ENCODE measurements around the gene CDK4.
"Not testable (repeated sequence)": the region's sequence is repeated elsewhere in the genome, so short reads cannot be mapped to it uniquely, and the experiment has no call there.

The CDK4 gene

GRCh38 chr12:57777911-57778310 lies 25.8 kb upstream of the CDK4 start:
- Mint-ChIP-seq H3K27me3 (ENCODE audit: low read depth) (no peaks in the 10 kb centered on the region), H3K36me3 (ENCODE audit: low read depth) (peaks cover 8% of the 10 kb centered on the region), H3K4me1 (ENCODE audit: low read depth) (peaks cover 35% of the 10 kb centered on the region), H3K4me3 (no peak overlapping the region), H3K27ac (no peak overlapping the region), H3K9me3 (no peaks in the 10 kb centered on the region)

- Mint-ChIP-seq H3K4me1 (ENCODE audit: low read depth) (peaks cover 32% of the 10 kb centered on the region), H3K4me3 (no peak overlapping the region), H3K27ac (no peak overlapping the region), H3K9me3 (no peaks in the 10 kb centered on the region), H3K27me3 (ENCODE audit: low read depth) (no peaks in the 10 kb centered on the region), H3K36me3 (ENCODE audit: low read depth) (peaks cover 5% of the 10 kb centered on the region)
Observed at GRCh38 chr12:57777367-57777766, 25.3 kb upstream of the CDK4 start.

- Mint-ChIP-seq H3K4me1 (ENCODE audit: low read depth) (peaks cover 28% of the 10 kb centered on the region), H3K27me3 (ENCODE audit: low read depth) (no peaks in the 10 kb centered on the region), H3K27ac (no peak overlapping the region), H3K9me3 (no peaks in the 10 kb centered on the region), H3K4me3 (no peak overlapping the region), H3K36me3 (ENCODE audit: low read depth) (peaks cover 5% of the 10 kb centered on the region)
Observed at GRCh38 chr12:57776247-57776587, 24.1 kb upstream of the CDK4 start.

- Mint-ChIP-seq H3K9me3 (no peaks in the 10 kb centered on the region), H3K36me3 (ENCODE audit: low read depth) (peaks cover 5% of the 10 kb centered on the region), H3K4me1 (ENCODE audit: low read depth) (peaks cover 30% of the 10 kb centered on the region), H3K27ac (no peak overlapping the region), H3K27me3 (ENCODE audit: low read depth) (no peaks in the 10 kb centered on the region), H3K4me3 (no peak overlapping the region)
Observed at GRCh38 chr12:57775563-57776246, 23.6 kb upstream of the CDK4 start.

GRCh38 chr12:57775044-57775443 lies 22.9 kb upstream of the CDK4 start:
- Mint-ChIP-seq H3K27me3 (ENCODE audit: low read depth) (no peaks in the 10 kb centered on the region), H3K4me1 (ENCODE audit: low read depth) (peaks cover 26% of the 10 kb centered on the region), H3K4me3 (no peak overlapping the region), H3K27ac (no peak overlapping the region), H3K36me3 (ENCODE audit: low read depth) (peaks cover 5% of the 10 kb centered on the region), H3K9me3 (no peaks in the 10 kb centered on the region)

GRCh38 chr12:57774634-57775033 lies 22.5 kb upstream of the CDK4 start:
- H3K4me3 Mint-ChIP-seq; H3K27ac Mint-ChIP-seq; H3K9me3 Mint-ChIP-seq; H3K36me3 Mint-ChIP-seq (ENCODE audit: low read depth); H3K27me3 Mint-ChIP-seq (ENCODE audit: low read depth): not testable (repeated sequence)
- H3K4me1 Mint-ChIP-seq (ENCODE audit: low read depth): peaks cover 28% of the 10 kb centered on the region

GRCh38 chr12:57772429-57773322 lies 20.6 kb upstream of the CDK4 start, which contains the start of gene EEF1AKMT3:
EEF1AKMT3 (plus strand) TSS chr12:57772614; CDS start chr12:57772725, 111 bp downstream.
- Mint-ChIP-seq H3K4me3 (peak within 1 kb of the TSS; percentile 96), H3K9me3 (no peaks in the 10 kb centered on the region), H3K27me3 (ENCODE audit: low read depth) (no peaks in the 10 kb centered on the region), H3K36me3 (ENCODE audit: low read depth) (peaks cover 12% of the 10 kb centered on the region), H3K4me1 (ENCODE audit: low read depth) (peaks cover 22% of the 10 kb centered on the region), H3K27ac (peak within 1 kb of the TSS; percentile 98)

GRCh38 chr12:57771873-57772428 lies 19.8 kb upstream of the CDK4 start, which contains the start of gene METTL1:
METTL1 (minus strand) TSS chr12:57772105; CDS start chr12:57772083, 22 bp downstream.
- H3K36me3 Mint-ChIP-seq (ENCODE audit: low read depth): peaks cover 12% of the 10 kb centered on the region
- no peaks in the 10 kb centered on the region for H3K9me3 Mint-ChIP-seq
- peaks cover 22% of the 10 kb centered on the region for H3K4me1 Mint-ChIP-seq (ENCODE audit: low read depth)
- peak within 1 kb of the TSS; percentile 96 for H3K4me3 Mint-ChIP-seq
- no peaks in the 10 kb centered on the region for H3K27me3 Mint-ChIP-seq (ENCODE audit: low read depth)
- peak within 1 kb of the TSS; percentile 98 for H3K27ac Mint-ChIP-seq

GRCh38 chr12:57771236-57771872 lies 19.2 kb upstream of the CDK4 start:
- Mint-ChIP-seq H3K36me3 (ENCODE audit: low read depth) (peaks cover 12% of the 10 kb centered on the region), H3K27ac (peak overlapping the region; percentile 98), H3K4me1 (ENCODE audit: low read depth) (peaks cover 27% of the 10 kb centered on the region), H3K9me3 (no peaks in the 10 kb centered on the region), H3K4me3 (peak overlapping the region; percentile 96), H3K27me3 (ENCODE audit: low read depth) (peaks cover 5% of the 10 kb centered on the region)

GRCh38 chr12:57770734-57771133 lies 18.6 kb upstream of the CDK4 start:
- H3K4me3 Mint-ChIP-seq: no peak overlapping the region
- H3K27ac Mint-ChIP-seq: peak overlapping the region; percentile 43
- H3K9me3 Mint-ChIP-seq: no peaks in the 10 kb centered on the region
- H3K4me1 Mint-ChIP-seq (ENCODE audit: low read depth): peaks cover 30% of the 10 kb centered on the region
- peaks cover 7% of the 10 kb centered on the region for H3K27me3 Mint-ChIP-seq (ENCODE audit: low read depth)
- H3K36me3 Mint-ChIP-seq (ENCODE audit: low read depth): peaks cover 8% of the 10 kb centered on the region

GRCh38 chr12:57769594-57769993 lies 17.5 kb upstream of the CDK4 start:
- Mint-ChIP-seq H3K4me1 (ENCODE audit: low read depth) (peaks cover 39% of the 10 kb centered on the region), H3K27ac (no peak overlapping the region), H3K36me3 (ENCODE audit: low read depth) (peaks cover 7% of the 10 kb centered on the region), H3K4me3 (peak overlapping the region; percentile 27), H3K27me3 (ENCODE audit: low read depth) (peaks cover 13% of the 10 kb centered on the region), H3K9me3 (no peaks in the 10 kb centered on the region)

- H3K27me3 Mint-ChIP-seq (ENCODE audit: low read depth): peaks cover 20% of the 10 kb centered on the region
- H3K36me3 Mint-ChIP-seq (ENCODE audit: low read depth): peaks cover 13% of the 10 kb centered on the region
- no peaks in the 10 kb centered on the region for H3K9me3 Mint-ChIP-seq
- no peak overlapping the region for H3K4me3 Mint-ChIP-seq
- H3K4me1 Mint-ChIP-seq (ENCODE audit: low read depth): peaks cover 43% of the 10 kb centered on the region
- H3K27ac Mint-ChIP-seq: no peak overlapping the region
Observed at GRCh38 chr12:57767876-57768275, 15.8 kb upstream of the CDK4 start.

GRCh38 chr12:57767305-57767698 lies 15.2 kb upstream of the CDK4 start:
- Mint-ChIP-seq H3K4me3 (no peak overlapping the region), H3K4me1 (ENCODE audit: low read depth) (peaks cover 42% of the 10 kb centered on the region), H3K27ac (no peak overlapping the region), H3K9me3 (no peaks in the 10 kb centered on the region), H3K27me3 (ENCODE audit: low read depth) (peaks cover 20% of the 10 kb centered on the region), H3K36me3 (ENCODE audit: low read depth) (peaks cover 15% of the 10 kb centered on the region)

Data from T-helper 1 cell treated with Interleukin-12 subunit alpha and Interleukin-12 subunit beta and Interleukin-4 antibody, amounts not matched to agents 30 μg/mL and 1 μg/mL, for 36 hours (primary cell).